GM12864 (cell line): ENCODE data around the gene FILIP1L.

Experiments used
- DNase-seq: peaks from one replicate; pipeline ENCODE4 v3.0.0-alpha.2; 2011; ENCODE audit warnings: low read depth
- H3K4me3 ChIP-seq: 2 replicates; pipeline ENCODE4 v1.5.1; 2011; ENCODE audit warnings: mild to moderate bottlenecking, low read depth, low read length, control low read depth
- CTCF ChIP-seq: IDR thresholded peaks from 2 replicates; pipeline ENCODE4 v1.5.1; 2011; ENCODE audit warnings: low read depth, mild to moderate bottlenecking, moderate library complexity, low read length, control low read depth, inconsistent platforms; ENCODE audit errors: missing control alignments

Gene FILIP1L

GRCh38 chr3:99838755-99839154 lies 275.5 kb downstream of the FILIP1L start:
- no peak for TF ChIP-seq CTCF
- H3K4me3 ChIP-seq, result no peak overlapping the region

GRCh38 chr3:99837715-99838114 lies 276.6 kb downstream of the FILIP1L start:
- no peak overlapping the region for H3K4me3 ChIP-seq
- TF ChIP-seq CTCF, result no peak
- DNase-seq, result no peak

More at GRCh38 chr3:99838755-99839154, 275.5 kb downstream of the FILIP1L start:
- no peak for DNase-seq

GRCh38 chr3:99836681-99837080 lies 277.6 kb downstream of the FILIP1L start:
- TF ChIP-seq CTCF, result no peak
- DNase-seq, result no peak
- no peak overlapping the region for H3K4me3 ChIP-seq

- TF ChIP-seq CTCF, result no peak
- H3K4me3 ChIP-seq, result no peak overlapping the region
- no peak for DNase-seq
Observed at GRCh38 chr3:99834211-99834957, 279.9 kb downstream of the FILIP1L start.

GRCh38 chr3:99833617-99834205 lies 280.6 kb downstream of the FILIP1L start:
- no peak overlapping the region for H3K4me3 ChIP-seq
- DNase-seq, result no peak
- no peak for TF ChIP-seq CTCF

GRCh38 chr3:99829844-99830243 lies 284.5 kb downstream of the FILIP1L start:
- no peak for TF ChIP-seq CTCF
- DNase-seq, result no peak
- no peak overlapping the region for H3K4me3 ChIP-seq
